Activated gamma-delta T cell treated with anti-CD3 and anti-CD28 coated beads, Interleukin-2, amount 50 U/mL, for 16 hours (primary cell): ENCODE data around the gene FSD1L.

ENCODE experiments used
- DNase-seq: peaks from one replicate; pipeline ENCODE4 v3.0.0-alpha.2; 2020; ENCODE audit warnings: low read depth

FSD1L gene

DNA sequence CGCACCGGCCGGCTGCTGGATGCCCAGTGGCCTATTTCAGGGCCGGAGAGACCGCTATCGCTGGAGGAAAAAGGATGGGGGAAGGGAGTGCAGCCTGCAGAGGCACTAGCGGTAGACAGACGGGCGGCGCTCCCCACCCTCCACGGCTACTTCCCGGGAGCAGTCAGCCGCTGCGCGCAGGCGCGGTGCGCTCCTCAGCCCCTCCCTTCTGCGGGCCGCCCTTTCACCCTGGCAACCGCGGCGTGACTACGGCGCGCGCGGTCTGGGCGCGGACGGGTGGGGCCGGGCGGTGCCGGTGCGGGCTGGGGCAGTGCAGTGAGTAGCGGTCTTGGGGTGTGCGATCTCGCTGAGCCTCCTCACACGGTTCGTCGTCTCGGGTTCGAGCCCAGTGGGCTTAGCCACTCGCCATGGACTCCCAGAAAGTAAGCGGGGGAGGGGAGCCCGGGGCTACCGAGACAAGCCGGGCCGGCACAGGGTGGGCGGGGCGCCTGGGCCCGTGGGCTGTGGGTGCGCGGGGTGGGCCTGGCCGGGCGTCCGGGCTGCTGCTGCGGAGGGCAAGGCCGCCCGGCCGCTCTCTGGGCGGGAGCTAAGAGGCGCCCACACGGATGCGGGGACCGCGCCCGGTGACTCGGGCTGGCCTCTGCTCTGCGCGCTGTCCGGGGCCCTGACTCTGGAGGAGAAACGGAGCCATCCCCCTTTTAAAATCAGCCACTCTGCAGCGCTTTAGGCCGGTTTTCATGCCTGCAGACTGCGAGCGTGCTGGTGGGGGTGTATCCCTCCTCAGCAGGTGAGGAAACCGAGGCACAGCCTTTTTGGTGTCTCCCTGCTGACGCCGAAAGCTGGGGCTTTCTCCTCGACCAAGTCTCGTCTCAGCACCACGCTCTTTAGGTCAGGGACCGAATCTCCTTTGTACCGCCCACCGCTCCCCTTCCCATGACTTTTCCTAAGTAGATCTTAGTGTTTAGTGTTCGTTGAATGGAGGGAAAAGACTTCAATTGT is at the start of gene FSD1L:
Gene FSD1L (plus strand): TSS at position 221 of the 999 bp plus-strand sequence. CDS start 187 bp downstream, at position 408.
- peak; percentile 39 for DNase-seq

- DNase-seq, result no peak
Measured at GRCh38 chr9:105399117-105399516, 48.7 kb upstream of the FSD1L start.

GRCh38 chr9:105401651-105402050 is 46.2 kb upstream of the FSD1L start:
- no peak for DNase-seq

- no peak for DNase-seq
Measured at GRCh38 chr9:105403552-105404248, 44.1 kb upstream of the FSD1L start.

DNA sequence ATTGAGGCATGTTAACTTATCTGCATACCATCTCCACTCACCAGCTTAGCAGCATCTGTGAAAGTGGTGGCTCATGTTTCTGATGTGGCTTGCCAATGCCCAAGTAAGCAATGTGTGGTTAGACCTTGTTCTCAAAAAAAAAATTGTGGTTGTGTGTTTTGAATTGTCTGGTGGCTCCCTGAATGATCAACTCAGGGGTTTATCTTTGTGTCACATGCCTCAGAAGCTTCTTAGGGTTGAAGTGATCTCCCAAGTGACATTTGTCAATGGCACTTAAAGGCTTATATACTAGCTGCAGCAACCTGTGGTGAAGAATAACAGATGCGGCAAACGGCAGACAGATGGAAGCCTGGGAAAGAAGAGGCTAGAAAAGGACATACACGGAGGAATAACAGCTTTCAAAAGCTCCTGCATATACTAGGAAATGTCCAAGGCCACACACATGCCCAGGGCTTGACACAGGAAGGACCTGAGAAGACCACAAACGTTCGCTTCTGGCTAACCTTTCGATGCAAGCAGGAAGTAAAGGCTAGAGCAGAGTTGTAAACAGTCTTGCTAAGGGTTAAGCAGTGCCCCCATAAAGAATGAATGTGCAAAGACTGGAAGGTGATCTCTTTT is 42.2 kb upstream of the FSD1L start:
- peak; percentile 32 for DNase-seq

- DNase-seq, result no peak
Measured at GRCh38 chr9:105406369-105406768, 41.5 kb upstream of the FSD1L start.

- no peak for DNase-seq
Measured at GRCh38 chr9:105413525-105413924, 34.3 kb upstream of the FSD1L start.

GRCh38 chr9:105414947-105415661 is 32.7 kb upstream of the FSD1L start:
- DNase-seq, result peak; percentile 43

GRCh38 chr9:105415662-105415980 is 32.2 kb upstream of the FSD1L start:
- no peak for DNase-seq

- DNase-seq, result no peak
Measured at GRCh38 chr9:105416840-105417239, 31.0 kb upstream of the FSD1L start.

GRCh38 chr9:105418588-105419500 is 29.0 kb upstream of the FSD1L start:
- no peak for DNase-seq

DNA sequence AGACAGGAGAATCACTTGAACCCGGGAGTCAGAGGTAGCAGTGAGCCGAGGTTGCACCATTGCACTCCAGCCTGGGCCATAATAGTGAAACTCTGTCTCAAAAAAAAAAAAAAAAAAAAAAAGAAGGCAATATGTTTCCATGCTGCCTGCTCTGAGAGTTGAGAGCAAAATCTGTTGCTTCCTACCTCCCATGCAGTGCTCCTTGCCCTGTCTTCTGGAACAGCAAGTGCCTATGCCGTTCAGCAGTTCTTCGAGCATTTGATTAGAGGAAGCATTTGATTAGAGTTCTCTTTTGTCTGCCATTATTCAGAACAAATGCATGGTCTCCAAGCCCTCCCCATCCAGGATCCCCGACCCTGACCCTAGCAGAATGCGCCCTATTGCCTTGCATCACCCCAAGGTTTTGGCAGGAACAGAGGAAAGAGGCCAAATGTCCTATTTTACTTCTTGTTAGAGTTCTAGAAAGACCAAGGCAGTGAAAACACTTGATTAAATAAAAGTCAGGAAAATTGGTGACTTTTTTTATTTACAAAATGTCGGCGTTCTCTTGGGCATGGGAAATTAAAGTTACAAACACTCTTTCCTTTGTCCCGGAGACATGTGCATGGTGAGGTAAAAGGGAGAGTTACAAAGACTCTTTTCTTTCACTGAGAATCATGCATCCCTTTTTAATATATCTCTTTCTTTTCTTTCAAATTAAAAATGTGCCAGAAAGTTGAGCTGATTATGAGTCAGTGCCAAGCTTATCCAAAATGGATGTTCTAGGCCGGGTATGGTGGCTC is 27.8 kb upstream of the FSD1L start:
- DNase-seq, result no peak

- no peak for DNase-seq
Measured at GRCh38 chr9:105421154-105421553, 26.7 kb upstream of the FSD1L start.

- DNase-seq, result no peak
Measured at GRCh38 chr9:105421864-105422263, 26.0 kb upstream of the FSD1L start.

GRCh38 chr9:105425816-105426433 is 21.9 kb upstream of the FSD1L start:
- no peak for DNase-seq

DNA sequence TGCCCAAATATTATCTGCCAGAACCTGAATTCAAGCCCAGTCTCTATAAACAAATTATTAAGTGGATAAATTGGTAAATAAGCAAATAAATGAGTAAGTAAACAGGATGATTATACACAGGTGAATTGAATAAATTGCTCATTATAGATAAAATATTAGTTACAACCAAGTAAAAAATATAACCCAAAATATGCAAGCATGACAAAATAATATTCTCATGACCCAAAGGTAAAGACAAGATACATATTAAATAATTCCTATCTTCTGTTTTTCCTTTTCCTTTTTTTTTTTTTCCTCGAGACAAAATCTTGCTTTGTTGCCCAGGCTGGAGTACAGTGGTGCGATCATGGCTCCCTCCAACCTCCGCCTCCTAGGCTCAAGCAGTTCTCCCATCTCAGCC is 21.2 kb upstream of the FSD1L start:
- DNase-seq, result no peak

GRCh38 chr9:105431424-105432246 is 16.2 kb upstream of the FSD1L start:
- no peak for DNase-seq

DNA sequence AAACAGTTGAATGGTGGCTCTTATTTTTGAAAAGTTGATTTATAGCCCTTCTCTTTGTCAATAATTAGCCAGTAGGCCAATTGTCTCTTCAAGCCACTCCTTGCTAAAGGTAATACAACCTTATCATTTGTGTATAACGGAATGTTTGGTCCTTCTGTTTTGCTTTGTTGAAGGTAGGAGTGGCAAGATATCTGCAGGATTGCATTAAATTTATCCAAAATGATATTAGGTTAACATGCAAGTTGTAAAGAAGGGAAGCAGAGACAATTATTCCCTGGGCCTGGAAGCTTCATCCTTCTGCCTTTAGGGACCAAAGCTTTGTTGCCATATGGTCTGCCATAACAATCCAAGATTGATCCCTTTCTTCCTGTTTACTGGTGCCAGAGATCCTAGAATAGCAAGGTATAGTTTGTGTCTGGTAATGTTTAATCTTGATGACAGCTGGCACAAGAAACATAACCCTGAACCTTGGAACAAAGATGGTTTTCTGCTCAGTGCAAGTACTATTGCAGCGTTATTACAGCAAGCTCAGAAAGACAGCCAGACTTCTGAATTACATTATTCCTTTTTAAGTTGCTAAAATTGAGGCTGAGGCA is 15.5 kb upstream of the FSD1L start:
- no peak for DNase-seq
